Lower leg skin (tissue), 4 donors: ENCODE measurements around the gene PCP4. TPM values are rescaled to one million over a fixed set of nuclear protein-coding genes. Genes with fewer than 3 reads are reported as not detected.
A peak's percentile ranks its signal among the peaks of the same experiment; 100 is the strongest.

Experiments used
- DNase-seq, 2 donors: peaks; one replicate each; pipeline ENCODE4 v3.0.0-alpha.2; 2019; ENCODE audit warnings: low spot score in 2 of 2
- H3K4me3 ChIP-seq: fragments of 200-600 bp; sonication (generic); 2 replicates; pipeline ENCODE4 v1.5.1; 2017; ENCODE audit warnings: mild to moderate bottlenecking, low read depth; ENCODE audit not compliant: poor library complexity, severe bottlenecking
- POLR2A ChIP-seq, 2 donors: fragments of 450-650 bp; IDR thresholded peaks; one replicate each; pipeline ENCODE4 v1.6.1; 2016 to 2017; ENCODE audit warnings: antibody characterized with exemption in 2 of 2, mild to moderate bottlenecking in 1 of 2, moderate library complexity in 1 of 2
- WGBS, 2 donors: methylation state at CpG; one replicate each; pipeline ENCODE4 v1.1.5; 2018; 5-methylcytosine and 5-hydroxymethylcytosine counted together
- intact Hi-C: fragments of 100-400 bp; cut with DNase I; formaldehyde crosslinking; loops from one replicate; pipeline ENCODE4 v1.15.0; 2023; ENCODE audit warnings: low total_unique reads
- total RNA-seq, 4 donors: library from RNA; depleted of rRNA; stranded (reverse); fragments of >200 nt; gene quantifications; one replicate each; pipeline ENCODE4 v1.1.0, GENCODE V29; 2016
- TF ChIP-seq, protein P1 (sequence below), 3 donors: fragments of 450-650 bp; IDR thresholded peaks; one replicate each; pipeline ENCODE4 v1.5.1; 2016; ENCODE audit warnings: antibody characterized with exemption in 3 of 3, mild to moderate bottlenecking in 3 of 3, moderate library complexity in 2 of 3

The PCP4 gene
- total RNA-seq, 4 donors from 2014 or later = 0.83 to 5.8 (median 1.2) TPM

DNA sequence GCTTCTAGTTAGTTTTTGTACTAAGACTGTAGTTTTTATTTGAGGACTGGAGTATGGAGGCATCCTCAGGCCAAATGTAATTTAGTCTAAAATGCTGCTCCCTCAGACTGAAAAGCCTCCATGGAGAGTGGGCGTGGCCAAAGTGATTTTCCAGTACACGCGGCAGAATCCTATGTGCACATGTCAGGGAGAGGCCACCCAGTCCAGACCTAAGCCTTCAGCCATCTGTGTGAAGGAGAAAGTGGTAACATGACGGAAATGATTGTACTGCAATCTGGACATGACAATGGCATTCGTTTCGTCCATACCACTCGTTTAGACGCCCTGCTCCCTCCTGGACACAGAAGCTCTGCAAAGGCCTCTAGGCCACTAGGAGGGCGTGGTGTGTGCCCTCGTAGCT is 56.2 kb downstream of the PCP4 start:
- 79 to 81% methylated on average over 10 of the region's 10 CpGs for WGBS, 2 donors
- no peak overlapping the region for H3K4me3 ChIP-seq
- intact Hi-C loops = no loop called here
- TF ChIP-seq POLR2A (IDR thresholded peaks at IDR 0.05) = no peak
- TF ChIP-seq, protein P1, sequence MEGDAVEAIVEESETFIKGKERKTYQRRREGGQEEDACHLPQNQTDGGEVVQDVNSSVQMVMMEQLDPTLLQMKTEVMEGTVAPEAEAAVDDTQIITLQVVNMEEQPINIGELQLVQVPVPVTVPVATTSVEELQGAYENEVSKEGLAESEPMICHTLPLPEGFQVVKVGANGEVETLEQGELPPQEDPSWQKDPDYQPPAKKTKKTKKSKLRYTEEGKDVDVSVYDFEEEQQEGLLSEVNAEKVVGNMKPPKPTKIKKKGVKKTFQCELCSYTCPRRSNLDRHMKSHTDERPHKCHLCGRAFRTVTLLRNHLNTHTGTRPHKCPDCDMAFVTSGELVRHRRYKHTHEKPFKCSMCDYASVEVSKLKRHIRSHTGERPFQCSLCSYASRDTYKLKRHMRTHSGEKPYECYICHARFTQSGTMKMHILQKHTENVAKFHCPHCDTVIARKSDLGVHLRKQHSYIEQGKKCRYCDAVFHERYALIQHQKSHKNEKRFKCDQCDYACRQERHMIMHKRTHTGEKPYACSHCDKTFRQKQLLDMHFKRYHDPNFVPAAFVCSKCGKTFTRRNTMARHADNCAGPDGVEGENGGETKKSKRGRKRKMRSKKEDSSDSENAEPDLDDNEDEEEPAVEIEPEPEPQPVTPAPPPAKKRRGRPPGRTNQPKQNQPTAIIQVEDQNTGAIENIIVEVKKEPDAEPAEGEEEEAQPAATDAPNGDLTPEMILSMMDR (IDR thresholded peaks at IDR 0.05) = no peak
- DNase-seq = peak in 1 of 2 donors; percentile 61

DNA sequence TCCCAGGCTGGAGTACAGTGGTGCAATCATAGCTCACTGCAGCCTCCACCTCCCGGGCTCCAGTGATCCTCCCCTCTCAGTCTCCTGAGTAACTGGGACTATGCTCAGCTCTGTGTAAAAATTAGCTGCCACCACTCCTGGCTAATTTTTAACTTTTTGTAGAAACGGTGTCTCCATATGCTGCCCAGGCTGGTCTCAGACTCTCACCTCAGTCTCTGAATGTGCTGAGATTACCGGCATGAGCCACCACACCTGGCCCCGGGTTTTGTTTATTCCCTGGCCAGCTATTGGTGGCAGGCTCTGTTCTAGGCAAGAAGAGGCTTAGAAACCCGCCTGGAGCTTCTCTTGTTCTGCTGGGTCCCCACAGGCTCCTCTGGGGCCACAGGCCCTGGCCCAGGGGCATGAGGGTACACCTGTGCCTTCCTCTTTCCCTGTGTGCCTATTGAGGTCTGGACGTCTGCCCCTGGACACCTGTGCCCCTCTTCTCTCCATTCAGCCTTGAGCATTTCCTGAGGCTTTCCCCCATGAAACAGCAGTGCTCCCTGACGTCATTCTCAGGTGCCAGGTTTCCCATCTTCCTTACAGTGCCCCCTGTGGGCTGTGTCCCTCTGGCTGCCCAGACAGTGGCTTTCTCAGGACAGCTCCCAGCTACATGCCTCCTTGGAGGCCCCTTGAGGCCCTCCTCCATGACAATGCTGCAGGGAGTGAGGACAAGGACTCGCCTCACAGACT is 57.5 kb downstream of the PCP4 start:
- peak in 1 of 2 donors; percentile 56 for DNase-seq
- H3K4me3 ChIP-seq = no peak overlapping the region
- intact Hi-C loops = no loop called here
- TF ChIP-seq POLR2A (IDR thresholded peaks at IDR 0.05) = no peak
- TF ChIP-seq, protein P1 (IDR thresholded peaks at IDR 0.05) = no peak
- WGBS, 2 donors = 76 to 83% methylated on average over 8 of the region's 8 CpGs

DNA sequence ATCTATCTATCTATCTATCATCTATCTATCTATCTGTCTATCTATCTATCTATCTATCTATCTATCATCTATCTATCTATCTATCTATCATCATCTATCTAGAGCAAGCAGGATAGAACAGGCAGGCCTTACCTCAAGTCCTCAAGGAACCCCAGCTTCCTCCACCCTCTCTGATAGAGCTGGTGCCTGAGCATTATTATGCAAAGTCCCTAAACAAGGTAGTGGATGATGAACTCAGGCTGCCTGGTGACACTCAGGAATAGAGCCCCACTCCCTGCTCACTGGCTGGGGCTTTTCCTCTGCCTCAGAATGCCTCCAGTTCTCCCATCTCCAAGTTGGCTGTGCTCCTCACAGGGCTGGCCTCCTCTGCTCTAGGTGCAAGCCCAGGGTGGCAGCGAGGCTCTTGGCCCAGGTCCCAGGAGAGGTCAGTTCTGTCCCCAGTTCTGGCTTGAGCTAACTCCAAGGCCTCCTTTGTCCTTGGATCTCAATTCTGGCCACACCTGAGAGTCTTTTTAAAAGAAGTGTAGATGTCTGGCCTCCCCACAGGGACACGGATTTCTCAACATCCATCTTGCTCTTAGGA is 60.2 kb downstream of the PCP4 start:
- DNase-seq = peak in 1 of 2 donors; percentile 31
- no peak overlapping the region for H3K4me3 ChIP-seq
- intact Hi-C loops = no loop called here
- 60 to 86% methylated on average over 2 of the region's 2 CpGs for WGBS, 2 donors
- no peak for TF ChIP-seq POLR2A (IDR thresholded peaks at IDR 0.05)
- TF ChIP-seq, protein P1 (IDR thresholded peaks at IDR 0.05) = no peak

DNA sequence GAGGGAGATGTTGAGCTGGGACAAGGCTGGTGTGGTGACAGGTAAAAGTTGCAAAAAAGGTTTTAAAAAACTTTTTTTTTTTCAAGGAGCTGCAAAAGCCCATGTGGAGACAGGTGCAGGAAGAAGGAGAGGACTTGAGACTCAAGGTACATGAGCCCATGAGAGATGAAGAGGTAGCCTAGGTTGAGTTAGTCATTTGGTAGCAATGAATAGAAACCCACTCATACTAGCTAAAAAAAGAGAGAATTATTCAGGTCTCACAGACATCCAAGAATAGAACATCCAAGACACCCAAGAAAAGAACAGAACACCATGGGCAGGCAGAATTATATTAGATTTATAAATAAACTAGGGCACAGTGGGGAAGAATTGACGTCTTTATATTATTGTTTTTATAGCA is 65.1 kb downstream of the PCP4 start:
- 82 to 89% methylated on average over 1 of the region's 1 CpG for WGBS, 2 donors
- DNase-seq = no peak
- intact Hi-C loops = no loop called here
- no peak overlapping the region for H3K4me3 ChIP-seq
- no peak for TF ChIP-seq POLR2A (IDR thresholded peaks at IDR 0.05)
- TF ChIP-seq, protein P1 (IDR thresholded peaks at IDR 0.05) = no peak

DNA sequence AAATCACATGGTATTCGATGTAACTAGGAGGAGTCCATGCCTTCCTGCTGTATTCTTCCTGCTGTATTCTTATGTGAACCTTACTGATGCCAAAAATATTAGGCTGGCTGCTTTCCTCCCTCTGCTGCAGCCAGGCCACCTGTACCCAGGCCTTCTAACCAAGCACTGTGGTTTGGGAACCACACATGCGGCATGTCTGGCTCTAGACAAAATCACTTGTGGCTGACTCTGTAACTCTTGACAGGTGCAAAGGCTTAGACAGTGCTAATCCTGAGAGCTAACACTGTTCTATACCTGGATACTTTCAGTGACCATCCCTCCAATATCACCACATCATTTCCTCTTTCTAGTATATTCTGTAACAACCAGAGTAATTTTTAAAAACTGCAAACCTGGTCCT is 67.7 kb downstream of the PCP4 start:
- DNase-seq = peak in 1 of 2 donors; percentile 18
- intact Hi-C loops = no loop called here
- no peak overlapping the region for H3K4me3 ChIP-seq
- TF ChIP-seq POLR2A (IDR thresholded peaks at IDR 0.05) = no peak
- TF ChIP-seq, protein P1 (IDR thresholded peaks at IDR 0.05) = no peak
- WGBS, 2 donors = 78 to 82% methylated on average over 2 of the region's 2 CpGs
